GM21515 (cell line): ENCODE measurements around the gene VAT1L.
"Not testable (repeated sequence)": the region's sequence is repeated elsewhere in the genome, so short reads cannot be mapped to it uniquely, and the experiment has no call there.

Source experiments
- ATAC-seq: cut with Tn5 transposase; IDR thresholded peaks from one replicate; pipeline ENCODE4 v1.9.1; 2021; ENCODE audit not compliant: unreplicated experiment

The VAT1L gene

GRCh38 chr16:77987810-77988209 is 199.4 kb downstream of the VAT1L start:
- ATAC-seq: no peak

GRCh38 chr16:77989846-77990245 is 201.5 kb downstream of the VAT1L start:
- no peak for ATAC-seq

GRCh38 chr16:77991701-77992100 is 203.3 kb downstream of the VAT1L start:
- ATAC-seq: no peak

- not testable (repeated sequence) for ATAC-seq
These were observed 204.0 kb downstream of the VAT1L start for GRCh38 chr16:77992381-77992780.

- no peak for ATAC-seq
These were observed 205.0 kb downstream of the VAT1L start for GRCh38 chr16:77993111-77993985.

- no peak for ATAC-seq
These were observed 207.6 kb downstream of the VAT1L start for GRCh38 chr16:77995843-77996455.

GRCh38 chr16:77998350-77999023 is 210.1 kb downstream of the VAT1L start:
- ATAC-seq: no peak

- ATAC-seq: no peak
These were observed 213.2 kb downstream of the VAT1L start for GRCh38 chr16:78001451-78002025.

- ATAC-seq: peak; percentile 99
These were observed 214.7 kb downstream of the VAT1L start for GRCh38 chr16:78002915-78003538.

GRCh38 chr16:78004517-78004916 is 216.2 kb downstream of the VAT1L start:
- ATAC-seq: no peak

GRCh38 chr16:78005881-78006280 is 217.5 kb downstream of the VAT1L start:
- ATAC-seq: no peak

GRCh38 chr16:78007121-78007520 is 218.8 kb downstream of the VAT1L start:
- ATAC-seq: no peak

GRCh38 chr16:78022347-78023060 is 234.1 kb downstream of the VAT1L start, which contains the start of gene CLEC3A:
CLEC3A (plus strand) TSS chr16:78022548; CDS start chr16:78022627, 79 bp downstream.
- ATAC-seq: no peak

- ATAC-seq: no peak
These were observed 235.8 kb downstream of the VAT1L start for GRCh38 chr16:78024159-78024558.

GRCh38 chr16:78025631-78026030 is 237.3 kb downstream of the VAT1L start:
- no peak for ATAC-seq

GRCh38 chr16:78028018-78028417 is 239.7 kb downstream of the VAT1L start:
- ATAC-seq: no peak
